ENCODE measurements around the gene VWA8. TPM values are rescaled to one million over a fixed set of nuclear protein-coding genes. Genes with fewer than 3 reads are reported as not detected.

The VWA8 gene
- total and polyA plus RNA-seq, 2 experiments from 2014 or later, result 6.3 to 24.6 TPM

- H3K4me1 Mint-ChIP-seq, result peaks cover 21% of the 10 kb centered on the region
- H3K36me3 Mint-ChIP-seq (ENCODE audit: low read depth), result no peaks in the 10 kb centered on the region; the same call in 2 of the 3 replicates
- Histone ChIP-seq H2AFZ (no peak overlapping the region), H3F3A (replicated peaks; ENCODE audit: low read depth) (no peaks in the 10 kb centered on the region), H3K4me1 (ENCODE audit: insufficient read depth) (peaks cover 34% of the 10 kb centered on the region), H3K79me2 (replicated peaks; ENCODE audit: insufficient read depth) (no peaks in the 10 kb centered on the region), H3K4me2 (no peak overlapping the region), H3K36me3 (ENCODE audit: insufficient read depth) (no peaks in the 10 kb centered on the region), H3K4me3 (no peak overlapping the region), H3K27ac (ENCODE audit: low read depth) (no peak overlapping the region), H3K27me3 (ENCODE audit: insufficient read depth) (no peaks in the 10 kb centered on the region), H3K9me2 (ENCODE audit: insufficient read depth) (no peaks in the 10 kb centered on the region), H4K20me1 (replicated peaks; ENCODE audit: insufficient read depth) (no peaks in the 10 kb centered on the region)
- H3K9me3 Mint-ChIP-seq, result no peaks in the 10 kb centered on the region
- DNase-seq (ENCODE audit: low spot score) (no peak), ATAC-seq (no peak)
- H3K27ac Mint-ChIP-seq, result no peak overlapping the region
- no peaks in the 10 kb centered on the region for H3K27me3 Mint-ChIP-seq (ENCODE audit: insufficient read depth, low read depth, poor library complexity)
- TF ChIP-seq EZH2 (IDR thresholded peaks at IDR 0.05; ENCODE audit: low read depth, unreplicated experiment) (no peak), ZNF331 (CRISPR knock-in tag; IDR thresholded peaks at IDR 0.05; ENCODE audit: low read depth) (no peak), CTCF (conservative IDR thresholded peaks at IDR 0.05; ENCODE audit: low read depth in 2 of 2) (no peak), ZNF114 (CRISPR knock-in tag; IDR thresholded peaks at IDR 0.05) (no peak), STAT1 (IDR thresholded peaks at IDR 0.05; ENCODE audit: unreplicated experiment) (no peak), EZH2phosphoT487 (IDR thresholded peaks at IDR 0.05; ENCODE audit: unreplicated experiment) (no peak), JUNB (IDR thresholded peaks at IDR 0.05; ENCODE audit: unreplicated experiment) (no peak), CREB1 (CRISPR knock-in tag; IDR thresholded peaks at IDR 0.05; ENCODE audit: low read depth) (no peak), REST (IDR thresholded peaks at IDR 0.05; ENCODE audit: unreplicated experiment) (no peak), POLR2AphosphoS5 (IDR thresholded peaks at IDR 0.05; ENCODE audit: low read depth) (no peak), ZNF462 (CRISPR knock-in tag; IDR thresholded peaks at IDR 0.05) (no peak), ETS1 (IDR thresholded peaks at IDR 0.05) (no peak), NANOG (IDR thresholded peaks at IDR 0.05; ENCODE audit: borderline replicate concordance) (no peak)
- no peak overlapping the region for H3K4me3 Mint-ChIP-seq
Measured at GRCh38 chr13:41691274-41691673, 269.6 kb downstream of the VWA8 start.

All from GM23338 (cell line).